COLO668 (cell line): Measurements from ENCODE around the gene FAM50A.
"Not testable (repeated sequence)": the region's sequence is repeated elsewhere in the genome, so short reads cannot be mapped to it uniquely, and the experiment has no call there.

ENCODE experiments used
- DNase-seq: peaks from one replicate; lab custom pipeline; 2025; ENCODE audit not compliant: unreplicated experiment; lab: John Stamatoyannopoulos, UW

Gene FAM50A, protein sequence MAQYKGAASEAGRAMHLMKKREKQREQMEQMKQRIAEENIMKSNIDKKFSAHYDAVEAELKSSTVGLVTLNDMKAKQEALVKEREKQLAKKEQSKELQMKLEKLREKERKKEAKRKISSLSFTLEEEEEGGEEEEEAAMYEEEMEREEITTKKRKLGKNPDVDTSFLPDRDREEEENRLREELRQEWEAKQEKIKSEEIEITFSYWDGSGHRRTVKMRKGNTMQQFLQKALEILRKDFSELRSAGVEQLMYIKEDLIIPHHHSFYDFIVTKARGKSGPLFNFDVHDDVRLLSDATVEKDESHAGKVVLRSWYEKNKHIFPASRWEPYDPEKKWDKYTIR

DNA sequence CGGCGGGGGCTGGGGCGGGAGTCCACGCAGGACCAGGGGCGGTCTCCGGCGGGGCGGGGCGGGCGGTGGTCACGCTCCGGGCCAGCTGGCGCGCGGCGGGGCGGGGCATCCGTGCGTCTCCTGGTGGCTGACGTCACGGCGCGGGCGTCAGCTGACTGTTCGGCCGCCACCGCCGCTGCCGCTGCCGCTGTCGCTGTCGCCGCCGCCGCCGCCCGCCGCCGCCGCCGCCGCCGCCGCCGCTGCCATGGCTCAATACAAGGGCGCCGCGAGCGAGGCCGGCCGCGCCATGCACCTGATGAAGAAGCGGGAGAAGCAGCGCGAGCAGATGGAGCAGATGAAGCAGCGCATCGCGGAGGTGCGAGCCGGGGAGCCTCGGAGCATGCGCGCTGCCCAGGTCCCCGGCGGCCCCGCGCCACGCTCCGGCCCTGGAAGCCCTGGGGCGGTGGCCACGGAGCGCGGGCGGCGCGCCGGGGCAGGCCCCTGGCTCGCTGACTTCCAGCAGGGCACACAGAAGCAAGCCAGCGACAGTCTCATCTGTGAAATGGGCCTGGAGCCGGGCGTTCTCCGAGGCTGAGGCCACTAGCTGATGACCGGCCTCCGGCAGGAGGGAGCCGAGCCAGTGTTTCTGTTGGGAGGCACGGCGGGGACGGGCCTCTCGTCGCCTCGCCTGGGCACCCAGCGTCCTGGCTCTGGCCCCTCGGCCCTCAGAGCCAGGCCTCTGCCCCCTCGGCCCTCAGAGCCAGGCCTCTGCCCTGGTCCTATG, at the start of gene FAM50A:
Gene FAM50A, plus strand, starts transcription at position 150 of the 763 bp plus-strand sequence. Its CDS starts 95 bp downstream, at position 245.
- peak; percentile 94 for DNase-seq

DNA sequence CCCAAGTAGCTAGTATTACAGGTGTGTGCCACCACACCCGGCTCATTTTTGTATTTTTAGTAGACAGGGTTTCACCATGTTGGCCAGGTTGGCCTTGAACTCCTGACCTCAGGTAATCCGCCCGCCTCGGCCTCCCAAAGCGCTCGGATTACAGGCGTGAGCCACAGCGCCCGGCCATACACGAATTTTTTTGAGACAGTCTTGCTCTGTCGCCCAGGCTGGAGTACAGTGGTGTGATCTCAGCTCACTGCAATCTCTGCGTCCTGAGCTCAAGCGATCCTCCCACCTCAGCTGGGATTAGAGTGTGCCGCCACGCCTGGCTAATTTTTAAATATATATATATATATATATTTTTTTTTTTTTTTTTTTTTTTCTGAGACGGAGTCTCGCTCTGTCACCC, 47.6 kb upstream of the FAM50A start:
- not testable (repeated sequence) for DNase-seq

DNA sequence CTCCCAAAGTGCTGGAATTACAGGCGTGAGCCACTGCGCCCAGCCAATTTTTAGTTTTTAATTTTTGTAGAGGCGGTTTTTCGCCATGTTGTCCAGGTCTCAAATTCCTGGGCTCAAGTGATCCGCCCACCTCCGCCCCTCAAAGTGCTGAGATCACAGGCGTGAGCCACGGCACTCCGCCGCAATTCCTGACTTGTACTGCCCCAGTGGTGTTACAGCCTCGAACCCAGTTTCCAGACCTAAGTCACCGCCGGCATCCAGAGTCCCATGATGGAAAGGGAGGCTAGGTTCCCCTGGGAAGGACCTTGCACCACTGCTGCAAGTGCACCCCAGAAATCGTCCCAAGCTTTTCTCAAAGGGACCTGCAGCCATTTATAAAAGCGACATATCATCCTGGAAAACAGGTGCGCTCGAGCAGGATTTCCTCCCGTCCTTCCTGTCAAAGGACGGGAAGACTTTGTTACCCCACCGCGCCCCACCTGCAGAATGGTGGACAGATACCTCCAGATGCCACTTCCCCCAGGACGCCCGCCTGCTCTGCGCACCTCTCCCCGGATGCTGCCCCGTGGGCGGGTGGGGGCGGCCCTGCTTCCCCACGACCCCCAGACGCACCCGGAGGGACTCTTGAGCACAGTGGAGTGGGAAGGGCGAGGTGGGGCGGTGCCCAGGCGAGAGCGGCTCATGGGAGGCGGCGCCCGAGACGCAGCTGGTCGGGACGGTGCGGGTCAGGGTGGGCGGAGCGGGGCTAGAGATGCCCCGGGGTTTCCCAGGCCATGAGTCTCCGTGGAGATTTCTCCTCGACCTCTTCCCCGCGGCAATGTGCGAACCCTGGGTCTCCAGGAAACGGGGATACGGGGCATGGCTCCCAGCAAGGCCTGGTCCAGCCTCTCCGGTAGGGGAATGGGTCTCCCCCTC, 46.7 kb upstream of the FAM50A start:
- DNase-seq = peak; percentile 90

DNA sequence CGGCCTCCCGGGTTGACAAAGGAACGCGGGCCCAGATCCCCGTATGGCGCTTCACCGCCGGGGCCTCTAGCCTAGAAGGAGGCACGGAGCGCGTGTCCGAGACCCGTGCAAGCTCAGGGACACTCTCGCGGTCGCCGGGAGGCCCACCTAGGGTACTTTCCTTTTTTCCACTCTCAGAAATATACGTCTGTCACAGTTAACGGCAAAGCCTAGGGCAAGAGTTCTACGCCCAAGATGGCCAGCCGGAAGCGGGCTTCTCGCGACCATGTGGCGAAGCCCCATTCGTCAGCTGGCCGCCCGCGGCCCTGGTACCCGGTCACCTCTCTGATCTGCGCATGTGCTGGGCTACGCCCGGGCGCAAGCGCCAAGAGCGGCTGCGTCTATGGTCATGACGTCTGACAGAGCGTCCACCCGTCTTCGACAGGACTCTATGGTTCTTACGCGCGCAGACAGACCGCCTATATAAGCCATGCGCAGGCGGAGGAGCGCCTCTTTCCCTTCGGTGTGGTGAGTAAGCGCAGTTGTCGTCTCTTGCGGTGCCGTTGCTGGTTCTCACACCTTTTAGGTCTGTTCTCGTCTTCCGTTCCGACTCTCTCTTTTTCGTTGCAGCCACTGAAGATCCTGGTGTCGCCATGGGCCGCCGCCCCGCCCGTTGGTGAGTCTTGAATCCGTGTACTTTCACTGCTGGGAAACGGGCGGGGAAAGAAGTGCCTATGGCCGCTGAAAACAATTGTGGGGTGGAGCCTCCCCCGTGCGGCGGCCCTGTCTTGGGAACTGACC, 45.9 kb upstream of the FAM50A start, which contains the start of gene RPL10:
Gene RPL10, plus strand, starts transcription at position 490 of the 780 bp plus-strand sequence. Its CDS starts 143 bp downstream, at position 633.
- DNase-seq = peak; percentile 99

DNA sequence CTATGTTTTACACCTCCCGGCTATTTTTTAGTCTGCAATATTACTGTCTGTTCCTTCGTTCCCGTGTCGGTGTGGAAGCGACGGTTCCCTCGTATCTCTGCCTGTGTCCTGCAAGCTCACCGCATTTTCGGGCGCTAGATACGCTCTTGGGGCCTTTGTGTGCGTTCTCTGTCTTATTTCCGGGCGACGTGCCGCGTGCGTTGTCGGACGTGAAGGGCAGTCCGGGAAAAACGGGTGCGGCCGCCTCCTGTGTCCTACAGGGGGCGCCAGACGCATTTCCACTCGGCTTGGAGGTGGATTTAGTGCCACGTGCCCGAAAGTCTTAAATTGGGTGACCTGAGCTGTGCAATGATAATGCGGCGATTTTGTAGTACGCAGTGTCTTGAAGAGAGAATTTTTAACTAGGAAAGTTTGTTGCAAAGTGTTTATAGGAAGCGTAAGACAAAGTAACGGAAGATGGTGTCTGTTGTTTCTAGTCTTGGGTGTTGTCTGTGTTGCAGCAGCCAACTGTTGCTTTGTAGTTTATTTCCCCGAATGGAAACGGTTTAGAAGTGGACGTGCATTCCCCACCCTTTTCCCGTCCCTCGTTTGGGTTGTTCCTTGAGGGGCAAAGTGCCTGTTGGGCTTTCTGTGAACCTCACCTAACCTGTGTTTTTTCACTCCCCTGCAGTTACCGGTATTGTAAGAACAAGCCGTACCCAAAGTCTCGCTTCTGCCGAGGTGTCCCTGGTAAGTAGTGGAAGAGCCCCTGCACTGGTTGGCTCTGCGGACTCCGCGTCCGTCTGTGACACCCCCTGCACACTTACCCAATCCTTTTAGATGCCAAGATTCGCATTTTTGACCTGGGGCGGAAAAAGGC, 45.0 kb upstream of the FAM50A start:
- DNase-seq = peak; percentile 93

DNA sequence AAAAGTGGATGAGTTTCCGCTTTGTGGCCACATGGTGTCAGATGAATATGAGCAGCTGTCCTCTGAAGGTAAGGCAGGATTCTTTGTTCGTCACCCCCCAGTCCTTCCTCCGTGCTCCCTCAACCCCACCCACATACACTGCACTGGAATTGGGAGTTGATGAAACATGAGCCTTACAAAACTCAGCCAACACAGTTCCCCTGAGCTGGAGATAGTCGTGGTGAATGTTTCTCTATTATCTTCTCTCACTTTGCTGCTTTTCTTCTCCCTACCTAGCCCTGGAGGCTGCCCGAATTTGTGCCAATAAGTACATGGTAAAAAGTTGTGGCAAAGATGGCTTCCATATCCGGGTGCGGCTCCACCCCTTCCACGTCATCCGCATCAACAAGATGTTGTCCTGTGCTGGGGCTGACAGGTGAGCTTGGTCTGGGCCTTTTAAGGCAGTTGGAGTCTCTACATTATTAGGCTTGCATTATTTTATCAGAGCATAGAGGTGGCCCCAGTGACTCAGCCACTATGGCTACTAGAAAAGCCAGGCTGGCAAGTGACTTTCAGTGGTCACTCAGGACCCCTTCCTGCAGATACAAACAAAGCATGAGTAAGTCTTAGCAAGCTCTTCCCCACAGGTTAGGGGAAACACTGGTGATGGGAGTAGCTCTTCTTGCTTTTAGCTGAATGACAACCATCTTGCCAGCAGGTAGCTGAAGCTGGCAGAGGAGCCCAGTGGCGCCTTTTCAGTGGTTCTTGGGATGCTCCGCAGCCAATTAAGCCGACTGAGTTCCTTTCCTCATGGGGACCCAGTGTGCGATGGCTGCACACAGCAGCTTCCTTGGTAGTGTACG, 44.2 kb upstream of the FAM50A start:
- DNase-seq = no peak

DNA sequence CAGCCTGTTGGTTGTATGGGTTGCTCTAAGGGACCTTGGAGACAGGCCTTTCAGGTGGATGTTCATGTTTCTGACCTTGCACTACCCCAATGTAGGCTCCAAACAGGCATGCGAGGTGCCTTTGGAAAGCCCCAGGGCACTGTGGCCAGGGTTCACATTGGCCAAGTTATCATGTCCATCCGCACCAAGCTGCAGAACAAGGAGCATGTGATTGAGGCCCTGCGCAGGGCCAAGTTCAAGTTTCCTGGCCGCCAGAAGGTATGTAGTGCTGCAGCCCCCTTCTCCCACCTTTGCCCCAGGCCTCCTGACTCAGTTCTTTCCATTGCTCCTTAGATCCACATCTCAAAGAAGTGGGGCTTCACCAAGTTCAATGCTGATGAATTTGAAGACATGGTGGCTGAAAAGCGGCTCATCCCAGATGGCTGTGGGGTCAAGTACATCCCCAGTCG, 43.5 kb upstream of the FAM50A start:
- DNase-seq = not testable (repeated sequence)

DNA sequence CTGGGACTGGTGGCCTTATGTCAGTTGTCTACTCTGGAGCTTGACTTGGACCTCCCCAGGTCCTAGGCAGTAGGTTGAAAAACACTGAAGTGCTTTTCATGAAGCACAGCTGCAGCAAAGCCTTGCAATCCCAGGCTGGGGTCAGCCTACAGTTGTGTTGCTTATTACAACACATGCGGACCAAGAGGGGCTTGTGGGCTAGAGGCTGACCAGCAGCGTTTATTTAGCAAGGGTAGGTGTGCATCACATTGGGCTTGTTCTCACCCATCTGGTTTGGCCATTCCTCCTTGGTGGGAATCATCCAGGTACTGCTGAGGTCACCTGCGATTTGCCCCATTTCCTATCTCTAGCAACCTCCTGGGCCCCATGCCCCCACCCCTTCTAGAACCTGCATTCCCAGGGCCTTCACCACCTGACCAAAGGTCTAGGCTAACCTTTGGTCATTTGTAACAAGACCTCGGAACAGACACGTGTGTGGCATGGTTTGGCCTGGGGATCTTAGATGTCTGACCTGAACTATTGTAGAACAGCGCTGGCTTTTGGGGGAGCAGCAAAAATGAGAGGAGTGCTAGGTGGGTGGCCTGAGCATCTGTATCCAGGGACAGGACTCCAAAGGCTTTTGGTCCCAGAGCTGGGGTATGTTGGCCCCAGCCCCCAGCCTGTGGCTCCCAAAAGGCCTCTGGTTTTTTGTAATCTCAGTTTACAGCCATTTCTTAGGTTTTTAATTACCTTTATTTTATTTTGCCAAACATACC, 42.7 kb upstream of the FAM50A start:
- DNase-seq = peak; percentile 13

DNA sequence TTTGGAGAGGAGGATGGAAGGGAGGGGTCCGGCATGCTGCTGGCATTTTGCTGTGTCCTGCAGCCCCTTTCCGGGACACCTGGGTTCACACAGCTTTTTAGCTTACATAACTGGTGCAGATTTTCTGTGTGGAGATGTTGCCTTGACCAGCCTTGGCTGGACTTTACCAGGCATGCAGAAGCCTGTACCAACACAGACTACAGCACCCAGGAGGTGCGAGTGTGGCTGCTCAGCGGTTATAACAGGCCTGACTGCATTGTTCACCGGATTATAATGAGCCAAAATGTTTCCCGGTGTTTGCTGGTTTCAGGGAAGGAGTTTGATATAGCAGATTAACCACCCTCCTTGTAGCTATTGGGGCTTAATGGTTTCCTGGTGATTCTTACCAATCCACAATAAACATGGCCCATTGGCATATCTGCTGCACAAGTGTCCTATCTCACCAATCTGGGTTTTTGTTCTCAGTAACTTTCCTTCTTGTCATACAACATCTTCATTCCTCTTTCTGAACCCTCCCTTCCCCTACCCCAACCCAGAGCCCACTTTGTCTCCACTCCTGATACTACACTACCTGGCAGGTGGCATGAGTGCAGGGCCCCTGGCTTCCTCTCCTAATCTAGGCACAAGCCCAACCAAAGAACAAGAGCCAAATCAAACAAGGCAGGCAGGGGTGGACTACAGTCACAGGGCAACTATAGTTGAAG, 41.9 kb upstream of the FAM50A start:
- peak; percentile 23 for DNase-seq

DNA sequence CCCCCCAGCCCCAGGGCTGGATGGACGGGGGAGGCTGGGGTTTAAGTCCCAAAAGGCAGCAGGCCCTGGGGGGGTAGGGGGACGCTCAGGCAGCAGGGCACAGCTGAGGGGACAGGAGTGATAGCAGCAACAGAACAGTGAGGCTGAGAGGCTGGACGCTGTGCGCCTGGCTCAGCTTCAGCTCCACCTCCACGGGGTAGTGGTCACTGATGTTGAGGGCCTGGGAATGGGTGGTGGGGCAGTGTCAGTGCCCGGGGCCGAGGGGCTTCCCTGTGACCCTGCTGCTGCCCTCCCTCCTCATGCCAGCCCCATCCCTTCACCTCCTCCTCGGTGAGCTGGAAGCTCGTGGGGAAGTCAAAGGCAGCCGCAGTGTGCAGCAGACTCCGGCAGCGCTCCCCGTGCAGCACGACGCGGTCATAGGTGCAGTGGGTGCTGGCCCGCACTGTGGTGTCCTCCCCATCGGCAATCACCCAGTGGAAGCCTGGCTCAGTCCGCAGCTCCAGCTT, 41.3 kb upstream of the FAM50A start:
- no peak for DNase-seq

DNA sequence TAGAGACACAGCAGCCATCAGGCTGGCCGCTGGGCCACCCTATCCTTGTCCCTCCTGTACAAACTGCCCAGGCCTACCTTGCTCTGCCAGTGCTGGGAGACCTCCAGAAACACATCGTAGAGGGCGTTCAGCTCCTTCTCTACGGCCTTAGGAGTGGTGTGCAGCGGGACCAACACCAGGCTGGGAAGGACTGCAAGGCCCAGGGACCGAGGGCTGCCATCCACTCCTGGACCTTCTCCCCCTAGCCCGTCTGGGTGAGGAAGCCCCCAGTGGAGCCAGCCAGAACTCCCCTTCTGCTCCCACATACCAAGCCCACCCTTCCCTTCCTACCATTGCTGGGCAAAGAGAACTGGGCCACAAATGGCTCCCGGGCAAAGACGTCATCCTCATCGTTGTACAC, 40.7 kb upstream of the FAM50A start:
- DNase-seq = no peak

DNA sequence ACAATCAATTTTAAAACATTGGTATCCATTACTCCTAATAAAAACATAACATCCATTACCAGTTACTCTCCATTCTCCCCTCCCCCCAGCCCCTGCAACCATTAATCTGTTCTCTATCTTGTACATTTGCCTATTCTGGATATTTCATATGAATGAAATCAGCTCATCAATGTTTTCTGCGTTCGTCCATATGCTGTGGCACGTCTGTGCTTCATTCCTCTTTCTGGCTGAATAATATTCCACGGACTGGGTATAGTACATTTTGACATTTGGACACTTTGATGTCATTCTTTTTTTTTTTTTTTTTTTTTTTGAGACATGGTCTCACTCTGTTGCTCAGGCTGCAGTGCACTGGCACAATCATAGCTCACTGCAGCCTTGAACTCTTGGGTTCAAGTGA, 40.1 kb upstream of the FAM50A start:
- DNase-seq = no peak

DNA sequence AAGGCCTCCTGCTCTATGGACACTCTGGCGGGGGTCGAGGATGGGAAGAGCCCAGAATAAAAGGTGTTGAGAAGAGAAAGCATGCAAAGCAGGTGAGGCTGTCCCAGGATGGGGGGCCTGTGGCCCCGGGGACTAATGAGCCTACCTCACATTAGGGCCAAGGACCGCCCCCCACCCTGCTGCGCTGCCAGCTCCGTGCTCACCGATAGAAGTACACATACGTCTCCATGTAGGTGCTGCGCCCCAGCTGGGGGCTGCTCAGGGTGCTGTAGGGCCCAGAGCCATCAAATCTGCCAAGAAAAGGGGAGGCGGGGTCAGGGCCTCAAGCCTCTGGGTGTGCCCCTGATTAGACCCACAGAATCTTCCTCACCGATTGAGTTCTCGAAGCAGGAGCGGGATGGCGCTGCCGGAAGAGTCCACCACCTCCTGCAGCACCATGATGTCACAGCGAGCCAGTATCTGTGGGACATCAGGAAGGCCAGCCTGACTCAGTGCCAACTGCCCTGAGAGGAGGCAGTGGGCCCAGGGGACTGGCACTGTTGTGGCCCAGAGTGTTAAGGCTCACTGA, 39.2 kb upstream of the FAM50A start:
- DNase-seq = no peak

DNA sequence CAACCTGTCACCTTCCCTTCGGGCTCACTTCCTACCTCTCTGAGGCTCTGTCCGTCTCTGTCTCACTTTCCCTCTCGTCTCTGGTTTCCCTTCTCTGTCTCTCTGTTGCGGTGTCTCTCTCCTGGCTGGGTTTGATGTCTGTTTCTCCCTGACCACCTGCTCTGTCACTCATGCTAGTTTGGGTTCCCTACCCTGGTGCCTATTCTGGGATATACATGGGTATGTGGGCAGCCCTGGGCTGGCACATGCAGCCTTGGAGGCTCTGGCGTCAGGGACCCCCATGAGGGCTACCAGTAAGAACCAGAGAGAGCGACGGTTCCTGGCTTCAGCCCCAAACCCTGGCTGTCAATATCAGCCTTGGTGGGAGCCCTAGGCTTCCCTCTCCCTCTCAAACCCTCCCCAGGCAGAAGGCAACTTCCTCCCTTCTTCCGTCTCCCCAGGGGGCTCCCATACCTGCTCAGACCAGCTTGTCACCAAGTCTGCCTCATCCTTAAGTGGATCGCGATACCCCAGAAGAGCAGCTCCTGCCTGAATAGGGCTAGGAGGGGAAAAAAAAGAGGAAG, 35.2 kb upstream of the FAM50A start:
- no peak for DNase-seq

DNA sequence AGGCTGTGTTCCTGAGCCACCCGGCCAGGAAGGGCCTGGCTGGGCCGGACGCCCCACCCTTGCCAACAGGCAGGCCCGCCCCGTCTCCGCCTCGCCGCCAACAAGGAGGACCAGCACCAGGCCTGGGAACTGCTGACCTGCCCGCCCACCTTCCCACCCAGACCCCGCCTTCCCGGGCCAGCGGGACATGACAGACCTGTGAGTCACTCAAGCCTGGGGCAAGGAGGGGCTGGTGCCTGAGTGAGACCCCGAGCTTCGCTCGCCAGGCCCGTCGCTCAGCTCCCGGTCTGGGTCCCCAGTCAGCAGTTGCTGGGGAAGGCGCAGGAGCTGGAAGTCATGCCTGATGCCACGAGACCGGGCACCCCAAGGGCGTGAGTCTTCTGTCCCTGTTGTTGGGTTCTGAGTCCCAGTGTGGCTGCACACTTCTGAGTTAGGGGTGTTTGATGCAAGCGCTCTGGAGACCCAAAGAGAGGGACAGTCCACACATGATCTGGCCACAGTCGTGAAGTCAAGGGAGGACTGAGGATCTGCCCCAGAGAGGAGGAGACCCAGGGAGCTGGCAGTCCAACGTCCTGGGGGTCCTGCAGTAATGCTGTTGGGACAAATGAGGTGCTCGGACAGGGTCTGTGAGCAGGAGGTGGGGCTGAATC, 34.6 kb upstream of the FAM50A start, which contains the start of gene DNASE1L1:
Gene DNASE1L1, minus strand, starts transcription at position 33 of the 650 bp plus-strand sequence. CDS start 3,686 bp downstream, outside the sequence.
- DNase-seq = no peak

DNA sequence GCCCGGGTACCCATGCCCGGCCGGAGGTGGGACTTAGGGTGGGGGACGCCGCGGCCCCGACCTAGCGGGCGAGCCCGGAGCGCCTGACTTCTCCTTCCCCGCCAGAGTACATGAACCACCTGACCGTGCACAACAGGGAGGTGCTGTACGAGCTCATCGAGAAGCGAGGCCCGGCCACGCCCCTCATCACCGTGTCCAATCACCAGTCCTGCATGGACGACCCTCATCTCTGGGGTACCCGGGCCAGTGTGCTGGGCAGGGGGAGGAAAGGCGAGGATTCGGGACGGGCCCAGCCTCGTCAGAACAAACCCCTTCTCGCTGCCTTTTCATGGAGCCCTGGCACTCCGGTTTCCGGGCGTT, 32.0 kb upstream of the FAM50A start:
- DNase-seq = peak; percentile 79
